Ovary (tissue), 9 donors: ENCODE results near the gene DISC1. TPM values are rescaled to one million over a fixed set of nuclear protein-coding genes. Genes with fewer than 3 reads are reported as not detected.
"Not testable (repeated sequence)": the region's sequence is repeated elsewhere in the genome, so short reads cannot be mapped to it uniquely, and the experiment has no call there.

Source experiments
- DNase-seq, 5 donors: peaks; one replicate each; pipeline ENCODE4 v3.0.0-alpha.2; 2019 to 2020
- H3K27ac ChIP-seq, 2 donors: fragments of 200-600 bp; one replicate each; pipeline versions ENCODE4 v1.5.1 to v1.8.0; 2019 to 2022
- H3K27me3 ChIP-seq: fragments of 200-600 bp; one replicate; pipeline ENCODE4 v1.8.0; 2022
- H3K36me3 ChIP-seq: fragments of 200-600 bp; sonication (generic); one replicate; pipeline ENCODE4 v1.5.1; 2019
- H3K4me1 ChIP-seq: one replicate; pipeline ENCODE4 v1.8.1; 2013; ENCODE audit warnings: mild to moderate bottlenecking, moderate library complexity; ENCODE audit not compliant: insufficient read depth
- H3K4me3 ChIP-seq: fragments of 200-600 bp; sonication (generic); one replicate; pipeline ENCODE4 v1.5.1; 2017
- H3K9me3 ChIP-seq, 2 donors: fragments of 200-600 bp in 1 of 2; sonication (generic) in 1 of 2; one replicate each; pipeline versions ENCODE4 v1.5.1 to v1.8.1; 2013 to 2019; ENCODE audit warnings: mild to moderate bottlenecking in 1 of 2, moderate library complexity in 1 of 2
- EP300 ChIP-seq: sonication (generic); formaldehyde crosslinking; IDR thresholded peaks from one replicate; pipeline ENCODE4 v1.6.1; 2017; ENCODE audit warnings: antibody characterized with exemption
- POLR2A ChIP-seq: fragments of 450-650 bp; IDR thresholded peaks from one replicate; pipeline ENCODE4 v1.6.1; 2017; ENCODE audit warnings: antibody characterized with exemption, mild to moderate bottlenecking, moderate library complexity
- WGBS, 3 donors: extraction: QIAGEN DNeasy Blood & Tissue Kit in 1 of 3; methylation state at CpG; one replicate each; pipeline versions ENCODE4 v1.1.5 to v1.1.7; 2013 to 2017; 5-methylcytosine and 5-hydroxymethylcytosine counted together
- intact Hi-C, 4 donors: fragments of 100-400 bp; cut with DNase I; formaldehyde crosslinking; loops; one replicate each; pipeline versions ENCODE4 v1.11.0 to v1.15.1; 2022 to 2023
- polyA plus RNA-seq, 2 donors: library from polyadenylated mRNA; stranded (reverse); fragments of 200-250 nt in 1 of 2; fragments of 350-450 nt in 1 of 2; fragmentation: Illumina TruSeq in 1 of 2; extraction: RNeasy Lipid Tissue Mini Kit (QIAGEN cat#74804) in 1 of 2; gene quantifications; one replicate each; pipeline ENCODE4 v1.2.3, GENCODE V29; 2013 to 2014
- total RNA-seq, 7 donors: library from RNA; depleted of rRNA in 2 of 7; stranded (reverse); fragments of >200 nt in 2 of 7; fragmentation: NEBNext Ultra II Directional in 3 of 7; extraction: Animal tissue kit (Norgen Biotek cat#: 25700) in 3 of 7; gene quantifications; one replicate each; pipeline versions ENCODE4 v1.1.0 to v1.2.4, GENCODE V29; 2016 to 2023
- TF ChIP-seq, protein P1 (sequence below), 3 donors: fragments of 450-650 bp in 2 of 3; fragments of 200-600 bp in 1 of 3; IDR thresholded peaks; one replicate each; pipeline versions ENCODE4 v1.5.1 to v1.8.0; 2016 to 2022; ENCODE audit warnings: antibody characterized with exemption in 3 of 3, mild to moderate bottlenecking in 1 of 3
- donor health status: DM: no; HTN: no; CAD: no; lungs with moderate emphysema.
- donor health status: DM: no; HTN: no; CAD: no.
- donor health status: Bipolar disorder and iron deficiency.
- donor health status: DM: yes; HTN: yes; CAD: no.
- donor health status: DM: no; HTN: no; CAD: no.
- donor health status: DM: yes; HTN: yes; CAD: no.

Gene DISC1
- total and polyA plus RNA-seq, 9 donors, result 3.0 to 24.3 (median 13.0) TPM

DNA sequence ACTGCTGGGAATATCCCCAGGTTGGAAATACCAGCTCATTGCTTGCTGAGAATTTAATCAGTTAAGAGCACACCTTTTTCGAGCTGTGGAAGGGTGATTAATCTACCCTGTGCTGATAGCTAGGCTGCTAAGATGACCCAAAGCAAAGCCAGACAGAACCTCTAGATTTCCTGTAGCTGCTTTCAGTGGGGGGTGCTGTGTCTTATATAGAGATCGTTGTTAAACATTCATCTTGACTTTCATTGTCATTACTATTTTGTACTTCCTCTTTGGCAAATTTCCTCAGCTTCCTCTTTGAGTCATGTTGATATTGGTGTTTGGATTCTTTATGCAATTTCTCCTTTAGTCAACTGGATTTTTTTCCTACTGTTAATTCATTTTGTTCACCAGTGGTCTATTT is 155.3 kb downstream of the DISC1 start:
- peaks cover 7% of the 10 kb centered on the region for H3K4me1 ChIP-seq
- no peak for DNase-seq
- TF ChIP-seq POLR2A, result no peak
- TF ChIP-seq, protein P1, sequence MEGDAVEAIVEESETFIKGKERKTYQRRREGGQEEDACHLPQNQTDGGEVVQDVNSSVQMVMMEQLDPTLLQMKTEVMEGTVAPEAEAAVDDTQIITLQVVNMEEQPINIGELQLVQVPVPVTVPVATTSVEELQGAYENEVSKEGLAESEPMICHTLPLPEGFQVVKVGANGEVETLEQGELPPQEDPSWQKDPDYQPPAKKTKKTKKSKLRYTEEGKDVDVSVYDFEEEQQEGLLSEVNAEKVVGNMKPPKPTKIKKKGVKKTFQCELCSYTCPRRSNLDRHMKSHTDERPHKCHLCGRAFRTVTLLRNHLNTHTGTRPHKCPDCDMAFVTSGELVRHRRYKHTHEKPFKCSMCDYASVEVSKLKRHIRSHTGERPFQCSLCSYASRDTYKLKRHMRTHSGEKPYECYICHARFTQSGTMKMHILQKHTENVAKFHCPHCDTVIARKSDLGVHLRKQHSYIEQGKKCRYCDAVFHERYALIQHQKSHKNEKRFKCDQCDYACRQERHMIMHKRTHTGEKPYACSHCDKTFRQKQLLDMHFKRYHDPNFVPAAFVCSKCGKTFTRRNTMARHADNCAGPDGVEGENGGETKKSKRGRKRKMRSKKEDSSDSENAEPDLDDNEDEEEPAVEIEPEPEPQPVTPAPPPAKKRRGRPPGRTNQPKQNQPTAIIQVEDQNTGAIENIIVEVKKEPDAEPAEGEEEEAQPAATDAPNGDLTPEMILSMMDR (IDR thresholded peaks at IDR 0.05), result no peak
- H3K27me3 ChIP-seq, result no peaks in the 10 kb centered on the region
- no peak overlapping the region for H3K27ac ChIP-seq
- intact Hi-C loops, result no loop called here
- WGBS, 3 donors, result 40 to 53% (median 52%) methylated on average over 2 of the region's 2 CpGs
- no peak overlapping the region for H3K4me3 ChIP-seq
- no peaks in the 10 kb centered on the region for H3K9me3 ChIP-seq
- H3K36me3 ChIP-seq, result no peaks in the 10 kb centered on the region

DNA sequence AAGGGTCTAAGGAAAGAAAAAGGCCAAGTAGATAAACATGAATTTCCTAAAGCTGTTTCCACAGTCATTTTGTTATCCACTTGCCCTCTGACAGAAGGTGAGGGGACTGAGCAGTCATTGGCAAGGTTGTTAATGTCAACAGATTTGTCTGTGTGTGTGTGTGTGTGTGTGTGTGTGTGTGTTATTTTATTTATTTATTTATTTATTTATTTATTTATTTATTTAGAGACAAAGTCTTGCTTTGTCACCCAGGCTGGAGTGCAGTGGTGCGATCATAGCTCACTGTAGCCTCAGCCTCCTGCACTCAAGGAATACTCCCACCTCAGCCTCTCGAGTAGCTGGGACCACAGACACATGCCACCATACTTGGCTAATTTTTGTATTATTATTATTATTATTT is 158.5 kb downstream of the DISC1 start:
- H3K27me3 ChIP-seq, H3K36me3 ChIP-seq, intact Hi-C loops, H3K4me1 ChIP-seq, H3K9me3 ChIP-seq, H3K27ac ChIP-seq, DNase-seq, H3K4me3 ChIP-seq: not testable (repeated sequence)
- WGBS, 3 donors, result 93 to 99% (median 98%) methylated on average over 2 of the region's 2 CpGs

DNA sequence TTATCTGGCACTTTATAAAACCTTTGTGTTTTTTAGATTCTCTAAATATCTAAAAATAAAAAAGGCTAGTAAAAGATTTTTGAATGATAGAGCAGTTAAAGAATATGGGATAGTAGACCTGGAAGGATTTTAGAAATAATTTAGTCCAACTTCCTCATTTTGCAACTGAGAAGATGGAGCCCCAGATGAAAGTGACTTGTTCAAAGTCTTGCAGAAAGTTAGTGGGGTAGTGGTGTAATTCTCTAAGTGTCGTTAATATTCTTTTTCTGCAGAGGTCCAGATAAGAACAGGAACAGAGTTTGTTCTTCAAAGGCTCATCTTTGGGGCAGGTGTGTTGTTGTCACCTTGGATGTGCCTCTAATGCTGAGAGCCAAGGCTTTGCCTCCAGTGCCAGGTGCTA is 159.5 kb downstream of the DISC1 start:
- H3K27ac ChIP-seq, result no peak overlapping the region
- intact Hi-C loops, result no loop called here
- no peaks in the 10 kb centered on the region for H3K36me3 ChIP-seq
- no peak overlapping the region for H3K4me3 ChIP-seq
- H3K27me3 ChIP-seq, result no peaks in the 10 kb centered on the region
- TF ChIP-seq POLR2A, result no peak
- TF ChIP-seq EP300, result no peak
- TF ChIP-seq, protein P1 (IDR thresholded peaks at IDR 0.05), result no peak
- DNase-seq, result no peak
- peaks cover 2% of the 10 kb centered on the region for H3K4me1 ChIP-seq
- 89 to 97% (median 95%) methylated on average over 1 of the region's 1 CpG for whole genome bisulfite sequencing, 3 donors
- no peaks in the 10 kb centered on the region for H3K9me3 ChIP-seq

DNA sequence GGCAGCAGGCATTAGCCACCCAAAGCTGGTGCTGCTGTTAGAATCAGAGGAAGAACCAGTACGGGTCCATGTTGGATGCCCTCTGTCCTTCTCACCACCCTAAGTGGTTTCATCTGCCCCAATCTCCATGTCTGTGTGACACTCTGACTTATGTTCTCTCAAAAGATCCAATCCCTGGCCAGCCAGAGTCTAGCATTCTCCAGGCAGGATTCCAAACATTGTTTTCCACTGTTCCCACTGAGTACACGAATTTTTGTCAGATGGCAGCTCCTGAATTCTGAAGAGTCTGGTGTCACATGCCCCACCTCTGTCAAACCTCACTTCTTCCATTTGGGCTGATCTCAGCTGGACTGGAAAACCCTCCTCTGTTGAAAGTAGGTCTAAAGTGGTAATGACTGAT is 166.0 kb downstream of the DISC1 start:
- TF ChIP-seq POLR2A (no peak), EP300 (no peak)
- TF ChIP-seq, protein P1 (IDR thresholded peaks at IDR 0.05), result no peak
- WGBS, 3 donors, result 68 to 79% (median 76%) methylated on average over 2 of the region's 2 CpGs
- no peak overlapping the region for H3K4me3 ChIP-seq
- no peaks in the 10 kb centered on the region for H3K27me3 ChIP-seq
- no peak for DNase-seq
- no peaks in the 10 kb centered on the region for H3K4me1 ChIP-seq
- no peak overlapping the region for H3K27ac ChIP-seq
- H3K36me3 ChIP-seq, result no peaks in the 10 kb centered on the region
- H3K9me3 ChIP-seq, result no peaks in the 10 kb centered on the region
- intact Hi-C loops, result no loop called here

DNA sequence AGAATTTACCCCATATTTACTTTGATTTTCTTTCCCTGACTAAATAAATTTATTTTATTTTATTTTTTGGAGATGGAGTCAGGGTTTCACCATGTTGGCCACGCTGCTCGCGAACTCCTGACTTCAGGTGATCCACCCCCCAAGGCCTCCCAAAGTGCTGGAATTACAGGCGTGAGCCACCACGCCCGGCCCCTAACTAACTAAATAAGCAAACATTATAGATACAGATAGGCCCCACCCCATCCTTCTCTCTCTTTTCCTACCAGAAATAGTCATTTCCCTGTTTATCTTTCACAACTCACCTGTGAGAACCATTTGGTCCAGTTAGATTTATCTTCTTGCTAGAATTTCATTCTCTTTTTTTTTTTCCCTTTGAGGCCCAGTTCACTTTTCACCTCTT is 167.3 kb downstream of the DISC1 start:
- Histone ChIP-seq H3K27ac (no peak overlapping the region), H3K36me3 (no peaks in the 10 kb centered on the region), H3K9me3 (no peaks in the 10 kb centered on the region), H3K4me3 (no peak overlapping the region), H3K4me1 (no peaks in the 10 kb centered on the region), H3K27me3 (no peaks in the 10 kb centered on the region)
- DNase-seq, result no peak
- intact Hi-C loops, result no loop called here
- TF ChIP-seq, protein P1 (IDR thresholded peaks at IDR 0.05), result no peak
- WGBS, 3 donors, result 93 to 97% (median 97%) methylated on average over 6 of the region's 6 CpGs
